ENCODE results near the gene PLEKHB2. TPM values are rescaled to one million over a fixed set of nuclear protein-coding genes. Genes with fewer than 3 reads are reported as not detected.
"Not testable (repeated sequence)": the region's sequence is repeated elsewhere in the genome, so short reads cannot be mapped to it uniquely, and the experiment has no call there.

PLEKHB2 gene
- total and polyA plus RNA-seq, 3 experiments from 2014 or later, result 47.7 to 84.5 (median 48.2) TPM

DNA sequence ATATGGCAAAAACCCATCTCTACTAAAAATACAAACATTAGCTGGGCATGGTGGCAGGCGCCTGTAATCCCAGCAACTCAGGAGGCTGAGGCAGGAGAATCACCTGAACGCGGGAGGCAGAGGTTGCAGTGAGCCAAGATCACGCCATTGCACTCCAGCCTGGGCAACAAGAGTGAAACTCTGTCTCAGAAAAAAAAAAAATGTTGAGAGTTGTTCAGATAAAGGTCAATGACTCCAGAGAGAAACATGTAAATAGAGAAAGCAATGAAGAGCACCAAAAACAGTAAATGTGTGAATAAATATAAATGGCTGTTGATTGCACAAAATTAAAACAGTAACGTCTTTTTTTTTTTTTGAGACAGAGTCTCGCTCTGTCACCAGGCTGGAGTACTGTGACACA is 25.2 kb upstream of the PLEKHB2 start:
- peaks cover 48 to 73% (median 69%) of the 10 kb centered on the region in 3 donors for H3K4me1 Mint-ChIP-seq
- peaks cover 6 to 80% (median 24%) of the 10 kb centered on the region in 3 donors for H3K36me3 Mint-ChIP-seq
- H3K27me3 Mint-ChIP-seq; POLR2A ChIA-PET; H3K4me1 ChIP-seq (ENCODE audit: insufficient read depth, low read length); H3K27me3 ChIP-seq (ENCODE audit: insufficient read depth, low read length, poor library complexity, severe bottlenecking); DNase-seq; CTCF ChIA-PET; H3K9me3 ChIP-seq (ENCODE audit: low read length); H3K9me3 Mint-ChIP-seq; H3K27ac ChIP-seq (ENCODE audit: low read depth, low read length); H3K4me3 ChIP-seq (ENCODE audit: low read length): not testable (repeated sequence)
- peaks cover 54% of the 10 kb centered on the region for H3K36me3 ChIP-seq (ENCODE audit: insufficient read depth, low read length)
- peak overlapping the region in 3 of 7 donors; percentile 8 to 37 (median 9) for H3K4me3 Mint-ChIP-seq
- peak overlapping the region in 2 of 8 donors; percentile 46 to 85 for H3K27ac Mint-ChIP-seq

GRCh38 chr2:131081190-131081589 is 23.9 kb upstream of the PLEKHB2 start:
- Histone ChIP-seq H3K4me1 (ENCODE audit: insufficient read depth, low read length) (peaks cover 9% of the 10 kb centered on the region), H3K9me3 (ENCODE audit: low read length) (no peaks in the 10 kb centered on the region), H3K4me3 (ENCODE audit: low read length) (no peak overlapping the region), H3K27ac (ENCODE audit: low read depth, low read length) (no peak overlapping the region), H3K27me3 (ENCODE audit: insufficient read depth, low read length, poor library complexity, severe bottlenecking) (no peaks in the 10 kb centered on the region), H3K36me3 (ENCODE audit: insufficient read depth, low read length) (peaks cover 58% of the 10 kb centered on the region)
- no peak for DNase-seq
- H3K27ac Mint-ChIP-seq, result peak overlapping the region in 5 of 8 donors; percentile 9 to 70 (median 28)
- no peaks in the 10 kb centered on the region for H3K27me3 Mint-ChIP-seq
- peaks cover 9 to 82% (median 23%) of the 10 kb centered on the region in 3 donors for H3K36me3 Mint-ChIP-seq
- ChIA-PET POLR2A (no interaction called here), CTCF (interaction anchor here (1.5 kb wide), 1 partner anchor 9 kb away, joined by 3 read pairs; no protein-coding TSS in a partner anchor)
- H3K9me3 Mint-ChIP-seq, result no peaks in the 10 kb centered on the region
- H3K4me3 Mint-ChIP-seq, result no peak overlapping the region
- peaks cover 55 to 75% (median 73%) of the 10 kb centered on the region in 3 donors for H3K4me1 Mint-ChIP-seq

- Histone ChIP-seq H3K4me1 (ENCODE audit: insufficient read depth, low read length) (peaks cover 9% of the 10 kb centered on the region), H3K27ac (ENCODE audit: low read depth, low read length) (no peak overlapping the region), H3K9me3 (ENCODE audit: low read length) (no peaks in the 10 kb centered on the region), H3K4me3 (ENCODE audit: low read length) (no peak overlapping the region), H3K27me3 (ENCODE audit: insufficient read depth, low read length, poor library complexity, severe bottlenecking) (no peaks in the 10 kb centered on the region), H3K36me3 (ENCODE audit: insufficient read depth, low read length) (peaks cover 47% of the 10 kb centered on the region)
- Mint-ChIP-seq H3K9me3 (no peaks in the 10 kb centered on the region), H3K4me3 (no peak overlapping the region), H3K4me1 (peaks cover 48 to 73% (median 69%) of the 10 kb centered on the region in 3 donors), H3K27ac (peak overlapping the region in 2 of 8 donors; percentile 21 to 43), H3K27me3 (no peaks in the 10 kb centered on the region), H3K36me3 (peaks cover 9 to 71% (median 24%) of the 10 kb centered on the region in 3 donors)
- POLR2A ChIA-PET, result no interaction called here
- CTCF ChIA-PET, result interaction anchor here (1.1 to 1.8 kb wide), 2 partner anchors 20 to 288 kb away, joined by 4 read pairs; no protein-coding TSS in a partner anchor
- no peak for DNase-seq
Observed at GRCh38 chr2:131085646-131086045, 19.5 kb upstream of the PLEKHB2 start.

- CTCF ChIA-PET, result interaction anchor here (0.7 to 3.6 kb wide), 6 partner anchors 11 to 400 kb away, joined by 3 to 20 read pairs (median 3); partner anchors contain the start of genes MZT2A and PLEKHB2
- Mint-ChIP-seq H3K4me1 (peaks cover 22 to 42% (median 40%) of the 10 kb centered on the region in 3 donors), H3K27me3 (peaks cover 0 to 3% of the 10 kb centered on the region in 2 donors), H3K27ac (peak overlapping the region; percentile 81 to 91 (median 89)), H3K9me3 (no peaks in the 10 kb centered on the region), H3K36me3 (peaks cover 0 to 26% (median 6%) of the 10 kb centered on the region in 3 donors), H3K4me3 (peak overlapping the region; percentile 83 to 91 (median 86))
- Histone ChIP-seq H3K27ac (ENCODE audit: low read depth, low read length) (peak overlapping the region; percentile 89), H3K9me3 (ENCODE audit: low read length) (no peaks in the 10 kb centered on the region), H3K27me3 (ENCODE audit: insufficient read depth, low read length, poor library complexity, severe bottlenecking) (no peaks in the 10 kb centered on the region), H3K4me3 (ENCODE audit: low read length) (peak overlapping the region; percentile 66), H3K4me1 (ENCODE audit: insufficient read depth, low read length) (peaks cover 22% of the 10 kb centered on the region), H3K36me3 (ENCODE audit: insufficient read depth, low read length) (peaks cover 5% of the 10 kb centered on the region)
- no peak for DNase-seq
- POLR2A ChIA-PET, result interaction anchor here (1.1 to 2.4 kb wide), 4 partner anchors 10 to 750 kb away, joined by 4 to 38 read pairs (median 7); partner anchors contain the start of genes IMP4 and PLEKHB2
Observed at GRCh38 chr2:131092458-131093005, 12.6 kb upstream of the PLEKHB2 start.

DNA sequence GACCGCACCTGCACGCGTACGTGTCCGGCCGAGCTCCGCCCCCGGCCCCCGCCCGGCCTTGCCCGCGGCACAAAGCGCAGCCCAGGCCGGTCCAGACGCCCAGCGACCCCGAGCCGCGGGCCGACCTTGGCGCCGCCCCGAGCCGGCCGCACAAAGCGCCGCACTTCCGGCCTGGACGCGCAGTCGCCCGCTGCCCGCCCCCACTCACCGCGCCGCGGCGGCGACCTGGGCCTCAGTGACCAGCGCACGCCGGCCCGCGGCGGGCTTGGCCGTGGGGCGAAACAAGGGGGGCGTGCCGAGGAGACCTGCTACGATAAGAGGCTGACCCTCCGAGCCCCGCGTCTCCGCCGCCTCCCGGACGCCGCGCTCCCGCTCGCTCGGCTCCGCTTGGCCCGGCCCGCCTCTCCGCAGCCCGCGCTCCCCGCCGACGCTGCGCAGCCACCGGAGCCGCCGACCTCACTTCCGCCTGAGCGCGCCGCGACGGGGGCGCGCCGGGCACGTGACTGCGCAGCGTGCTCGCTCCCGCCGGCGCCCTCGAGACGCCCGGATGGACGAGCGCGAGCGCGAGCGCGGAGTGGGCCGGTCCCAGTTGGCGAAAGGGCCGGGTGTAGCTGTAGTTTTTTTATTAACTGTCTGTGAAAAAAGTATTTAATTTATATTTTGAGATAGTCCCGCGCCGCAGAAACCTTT is 12.0 kb upstream of the PLEKHB2 start, which contains the start of gene FAM168B:
Gene FAM168B, minus strand, starts transcription at position 455 of the 690 bp plus-strand sequence. CDS start 10,814 bp downstream, outside the sequence.
- POLR2A ChIA-PET, result interaction anchor here (0.5 to 2.4 kb wide), 8 partner anchors 9 to 751 kb away, joined by 3 to 38 read pairs (median 4); partner anchors contain the start of genes IMP4 and PLEKHB2
- Histone ChIP-seq H3K4me3 (ENCODE audit: low read length) (peak within 1 kb of the TSS; percentile 89), H3K9me3 (ENCODE audit: low read length) (no peaks in the 10 kb centered on the region), H3K36me3 (ENCODE audit: insufficient read depth, low read length) (no peaks in the 10 kb centered on the region), H3K27me3 (ENCODE audit: insufficient read depth, low read length, poor library complexity, severe bottlenecking) (no peaks in the 10 kb centered on the region), H3K4me1 (ENCODE audit: insufficient read depth, low read length) (peaks cover 22% of the 10 kb centered on the region), H3K27ac (ENCODE audit: low read depth, low read length) (peak within 1 kb of the TSS; percentile 89)
- DNase-seq, result peak; percentile 79 to 91 (median 88)
- H3K4me1 Mint-ChIP-seq, result peaks cover 20 to 36% (median 34%) of the 10 kb centered on the region in 3 donors
- peak within 1 kb of the TSS; percentile 81 to 98 (median 96) for H3K27ac Mint-ChIP-seq
- H3K27me3 Mint-ChIP-seq, result peaks cover 0 to 3% of the 10 kb centered on the region in 2 donors
- peak within 1 kb of the TSS; percentile 90 to 99 (median 94) for H3K4me3 Mint-ChIP-seq
- CTCF ChIA-PET, result interaction anchor here (0.8 to 3.6 kb wide), 6 partner anchors 11 to 296 kb away, joined by 3 to 20 read pairs (median 3); partner anchors contain the start of gene PLEKHB2
- peaks cover 0 to 20% (median 2%) of the 10 kb centered on the region in 3 donors for H3K36me3 Mint-ChIP-seq
- no peaks in the 10 kb centered on the region for H3K9me3 Mint-ChIP-seq

DNA sequence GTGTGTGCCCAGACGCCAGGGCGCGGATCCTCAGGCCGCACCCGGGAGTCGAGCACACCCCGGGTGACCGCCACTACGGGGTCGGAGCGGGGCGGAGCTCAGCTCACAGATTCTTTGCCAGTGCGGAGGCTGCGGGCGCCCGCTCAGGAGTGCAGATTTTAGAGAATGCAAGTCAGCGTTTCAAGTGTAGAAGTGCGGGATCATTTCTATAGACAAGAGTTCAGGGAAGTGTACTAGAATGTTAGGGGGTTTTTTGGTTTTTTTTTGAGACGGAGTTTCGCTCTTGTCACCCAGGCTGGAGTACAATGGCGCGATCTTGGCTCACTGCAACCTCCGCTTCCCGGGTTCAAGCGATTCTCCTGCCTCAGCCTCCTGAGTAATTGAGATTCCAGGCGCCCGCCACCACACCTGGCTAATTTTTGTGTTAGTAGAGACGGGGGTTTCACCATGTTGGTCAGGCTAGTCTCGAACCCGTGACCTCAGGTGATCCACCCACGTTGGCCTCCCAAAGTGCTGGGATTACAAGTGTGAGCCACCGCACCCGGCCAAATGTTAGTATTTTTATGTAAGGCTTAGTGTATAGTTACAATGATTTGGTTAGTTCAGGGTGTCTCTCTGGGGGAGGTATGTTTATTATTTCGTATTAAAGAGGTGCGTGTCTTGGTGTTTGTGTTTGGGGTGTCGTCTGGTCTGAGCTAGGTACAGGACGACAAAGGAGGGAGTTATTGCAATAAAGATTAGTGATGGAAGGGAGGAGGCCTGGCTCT is 11.3 kb upstream of the PLEKHB2 start:
- Histone ChIP-seq H3K4me3 (ENCODE audit: low read length) (peak overlapping the region; percentile 89), H3K9me3 (ENCODE audit: low read length) (no peaks in the 10 kb centered on the region), H3K36me3 (ENCODE audit: insufficient read depth, low read length) (no peaks in the 10 kb centered on the region), H3K27ac (ENCODE audit: low read depth, low read length) (peak overlapping the region; percentile 89), H3K4me1 (ENCODE audit: insufficient read depth, low read length) (peaks cover 22% of the 10 kb centered on the region), H3K27me3 (ENCODE audit: insufficient read depth, low read length, poor library complexity, severe bottlenecking) (no peaks in the 10 kb centered on the region)
- POLR2A ChIA-PET, result interaction anchor here (0.5 to 2.4 kb wide), 7 partner anchors 8 to 751 kb away, joined by 3 to 38 read pairs (median 5); partner anchors contain the start of genes IMP4 and PLEKHB2
- Mint-ChIP-seq H3K36me3 (peaks cover 0 to 16% (median 0%) of the 10 kb centered on the region in 3 donors), H3K4me3 (peak overlapping the region; percentile 90 to 99 (median 94)), H3K27ac (peak overlapping the region; percentile 81 to 98 (median 96)), H3K9me3 (no peaks in the 10 kb centered on the region), H3K4me1 (peaks cover 17 to 31% (median 28%) of the 10 kb centered on the region in 3 donors), H3K27me3 (peaks cover 0 to 3% of the 10 kb centered on the region in 2 donors)
- CTCF ChIA-PET, result interaction anchor here (0.8 to 3.6 kb wide), 4 partner anchors 10 to 296 kb away, joined by 3 to 20 read pairs (median 3); partner anchors contain the start of gene PLEKHB2
- peak in 1 of 5 donors; percentile 67 for DNase-seq
